ENCODE results near the gene PUM1.

Gene PUM1

GRCh38 chr1:31029026-31029425 lies 36.5 kb downstream of the PUM1 start:
- no peak for DNase-seq (ENCODE audit: low read depth in 3 of 3)

- no peak for DNase-seq (ENCODE audit: low read depth in 3 of 3)
Observed at GRCh38 chr1:31027693-31028526, 37.6 kb downstream of the PUM1 start.

- DNase-seq (ENCODE audit: low read depth in 3 of 3) = no peak
Observed at GRCh38 chr1:31022259-31022658, 43.3 kb downstream of the PUM1 start.

DNA sequence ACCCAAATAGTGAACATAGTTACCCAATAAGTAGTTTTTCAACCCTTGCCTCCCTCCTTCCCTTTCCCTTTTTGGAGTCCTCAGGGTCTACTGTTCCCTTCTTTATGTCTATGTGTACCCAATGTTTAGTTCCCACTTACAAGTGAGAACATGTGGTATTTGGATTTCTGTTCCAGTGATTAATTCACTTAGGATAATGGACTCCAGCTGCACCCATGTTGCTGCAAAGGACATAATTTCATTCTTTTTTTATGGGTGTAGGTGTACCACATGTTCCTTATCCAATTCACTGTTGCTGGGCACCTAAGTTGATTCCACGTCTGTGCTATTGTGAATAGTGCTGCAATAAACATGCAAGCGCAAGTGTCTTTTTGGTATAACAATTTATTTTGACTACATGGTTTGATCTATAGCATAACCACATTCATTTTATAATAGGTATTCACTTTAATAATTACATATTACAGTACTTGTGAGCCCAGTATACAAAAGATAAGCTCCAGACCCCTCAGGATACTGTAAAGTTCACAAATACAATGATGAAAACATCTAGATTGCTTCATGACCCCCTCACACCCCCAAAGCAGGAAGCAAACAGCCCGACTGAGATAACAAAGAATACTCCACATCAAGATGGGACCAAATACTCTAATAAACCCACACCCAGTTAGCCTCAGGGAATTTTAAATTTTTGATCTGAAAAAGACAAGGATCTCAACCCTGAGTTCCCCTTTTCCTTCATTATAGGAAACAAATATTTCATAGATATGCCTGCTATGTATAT lies 45.3 kb downstream of the PUM1 start:
- no peak for DNase-seq (ENCODE audit: low read depth in 3 of 3)

GRCh38 chr1:31019401-31019800 lies 46.1 kb downstream of the PUM1 start:
- no peak for DNase-seq (ENCODE audit: low read depth in 3 of 3)

- no peak for DNase-seq (ENCODE audit: low read depth in 3 of 3)
Observed at GRCh38 chr1:31016868-31017267, 48.6 kb downstream of the PUM1 start.

- DNase-seq (ENCODE audit: low read depth in 3 of 3) = no peak
Observed at GRCh38 chr1:31013187-31013864, 52.2 kb downstream of the PUM1 start.

DNA sequence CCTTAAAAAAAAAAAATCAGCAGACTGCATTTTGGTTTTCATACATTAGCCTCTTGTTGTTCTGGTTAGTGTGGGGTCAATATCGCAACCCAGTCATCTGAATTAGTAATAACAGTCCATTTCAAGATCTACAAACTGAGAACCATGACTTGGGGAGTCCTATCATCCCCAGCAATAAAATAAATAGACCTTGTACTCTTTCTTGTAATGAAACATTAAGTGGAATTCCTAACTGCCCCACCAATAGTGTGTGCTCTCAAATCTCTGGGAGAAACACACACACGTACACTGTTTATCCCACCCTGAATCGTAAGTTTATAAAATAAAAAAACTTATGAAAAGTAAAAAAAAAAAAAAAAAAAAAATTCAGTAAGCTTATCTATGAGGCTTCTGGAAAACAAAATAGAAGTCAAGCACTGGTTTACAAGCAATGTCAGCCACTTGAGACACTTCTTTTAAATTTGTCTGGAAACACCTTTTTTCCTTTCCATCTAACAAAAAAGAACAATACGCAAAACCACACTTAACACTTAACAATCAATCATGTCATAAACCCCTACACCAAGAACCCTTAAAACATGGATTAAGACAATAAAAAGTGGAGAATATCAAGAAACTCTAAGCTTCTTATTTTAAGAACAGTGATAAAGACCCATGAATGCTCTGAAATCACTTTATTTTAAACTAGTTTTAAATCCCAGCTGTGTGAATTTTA lies 53.1 kb downstream of the PUM1 start:
- no peak for DNase-seq (ENCODE audit: low read depth in 3 of 3)

- no peak for DNase-seq (ENCODE audit: low read depth in 3 of 3)
Observed at GRCh38 chr1:31011719-31012118, 53.8 kb downstream of the PUM1 start.

GRCh38 chr1:31010086-31010989 lies 55.2 kb downstream of the PUM1 start:
- DNase-seq (ENCODE audit: low read depth in 3 of 3) = peak in 2 of 3 experiments; percentile 5 to 17

GRCh38 chr1:31007462-31007991 lies 58.0 kb downstream of the PUM1 start:
- no peak for DNase-seq (ENCODE audit: low read depth in 3 of 3)

DNA sequence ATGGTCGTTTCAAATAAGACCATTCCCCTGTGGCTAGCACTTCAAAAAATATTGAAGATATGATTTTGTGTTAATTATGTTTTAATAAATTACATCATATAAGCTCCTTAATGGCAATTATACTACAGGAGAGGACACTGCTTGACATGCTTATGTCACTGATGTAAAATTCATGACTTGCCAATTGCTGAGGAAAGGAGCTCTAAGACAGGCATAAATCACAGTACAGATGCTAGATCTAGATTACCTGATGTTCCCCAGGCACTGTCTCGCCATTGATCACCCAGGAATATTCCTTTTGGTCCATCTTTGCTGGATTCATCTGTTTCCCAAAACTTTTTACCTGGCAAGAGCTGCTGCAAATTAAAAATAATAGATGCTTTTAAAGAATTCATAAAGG lies 58.8 kb downstream of the PUM1 start:
- DNase-seq (ENCODE audit: low read depth in 3 of 3) = no peak

DNA sequence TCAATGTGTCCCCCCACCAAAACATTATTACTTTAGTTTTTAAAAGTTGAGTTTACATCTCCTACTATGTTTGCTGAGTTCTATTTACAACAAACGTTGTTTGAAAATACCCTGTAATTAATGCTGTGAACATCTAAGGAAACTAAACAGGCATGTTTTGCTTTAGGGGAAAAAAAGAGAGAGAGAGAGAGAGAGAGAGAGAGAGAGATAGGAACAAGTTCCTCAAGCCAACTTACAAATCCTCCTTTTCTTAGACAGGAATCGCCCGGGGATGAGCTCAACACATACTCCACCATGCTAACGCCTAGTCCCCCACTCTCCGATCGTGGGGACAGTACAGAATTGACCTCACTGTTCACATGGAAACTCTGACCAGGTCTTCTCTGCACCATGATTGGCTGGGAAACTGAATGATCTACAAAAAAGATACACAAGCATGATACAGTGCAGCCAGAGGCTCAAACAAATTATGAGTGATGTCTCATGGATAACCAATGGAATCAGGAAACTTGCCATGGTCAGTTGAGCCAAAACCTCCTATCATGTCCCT lies 59.8 kb downstream of the PUM1 start:
- DNase-seq (ENCODE audit: low read depth in 3 of 3) = no peak

DNA sequence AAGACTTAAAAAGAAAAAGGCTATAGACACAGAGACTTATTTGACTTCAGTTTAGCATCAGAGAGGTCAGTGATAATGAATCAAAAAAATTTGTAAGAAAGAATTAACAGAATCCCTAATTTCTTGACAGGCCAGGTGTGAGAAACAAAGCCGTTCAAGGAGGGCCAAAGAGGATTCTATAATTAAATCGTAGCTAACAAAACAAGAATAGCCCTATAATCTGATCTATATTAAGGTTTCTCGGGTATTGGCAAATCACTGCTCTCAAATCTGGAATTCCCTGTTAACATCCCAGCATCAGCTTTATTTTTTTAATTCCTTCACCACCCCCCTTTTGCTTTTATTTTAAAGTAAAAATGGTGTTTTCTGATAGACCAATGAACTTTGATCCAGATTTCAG lies 60.3 kb downstream of the PUM1 start:
- DNase-seq (ENCODE audit: low read depth in 3 of 3) = no peak

DNA sequence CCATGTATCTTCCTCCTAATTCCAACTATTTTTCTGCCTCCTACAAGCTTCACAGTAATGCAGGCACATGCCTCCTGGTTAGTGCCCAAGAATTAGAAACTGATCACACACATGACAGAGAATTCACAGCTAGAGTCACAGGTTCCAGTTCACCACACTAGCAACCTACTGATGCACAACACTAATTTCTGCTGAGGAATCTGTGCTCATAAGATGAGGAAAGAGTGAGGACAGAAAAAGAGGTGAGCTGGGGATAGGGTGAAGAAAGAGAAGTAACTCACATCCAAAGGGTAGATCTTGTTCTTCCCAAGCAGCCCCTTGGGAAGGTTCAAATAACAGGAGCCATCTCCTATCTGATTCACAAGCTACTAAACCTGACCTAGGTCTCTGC lies 61.3 kb downstream of the PUM1 start:
- no peak for DNase-seq (ENCODE audit: low read depth in 3 of 3)

GRCh38 chr1:31003613-31004230 lies 61.8 kb downstream of the PUM1 start:
- DNase-seq (ENCODE audit: low read depth in 3 of 3) = no peak

- no peak for DNase-seq (ENCODE audit: low read depth in 3 of 3)
Observed at GRCh38 chr1:31000301-31000700, 65.2 kb downstream of the PUM1 start.

DNA sequence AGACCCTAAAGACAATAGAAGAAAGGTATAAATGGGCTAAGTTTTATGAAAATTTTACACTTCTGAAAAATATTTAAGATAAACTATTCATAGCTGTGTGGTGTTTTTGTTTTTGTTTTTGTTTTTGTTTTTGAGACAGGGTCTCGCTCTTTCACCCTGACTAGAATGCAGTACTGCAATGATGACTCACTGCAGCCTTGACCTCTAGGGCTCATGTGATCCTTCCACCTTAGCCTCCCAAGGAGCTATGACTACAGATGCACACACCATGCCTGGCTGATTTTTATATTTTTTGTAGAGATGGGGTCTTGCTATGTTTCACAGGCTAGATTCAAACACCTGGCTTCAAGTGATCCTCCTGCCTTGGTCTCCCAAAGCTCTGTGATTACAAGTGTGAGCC lies 66.6 kb downstream of the PUM1 start:
- DNase-seq (ENCODE audit: low read depth in 3 of 3) = no peak

DNA sequence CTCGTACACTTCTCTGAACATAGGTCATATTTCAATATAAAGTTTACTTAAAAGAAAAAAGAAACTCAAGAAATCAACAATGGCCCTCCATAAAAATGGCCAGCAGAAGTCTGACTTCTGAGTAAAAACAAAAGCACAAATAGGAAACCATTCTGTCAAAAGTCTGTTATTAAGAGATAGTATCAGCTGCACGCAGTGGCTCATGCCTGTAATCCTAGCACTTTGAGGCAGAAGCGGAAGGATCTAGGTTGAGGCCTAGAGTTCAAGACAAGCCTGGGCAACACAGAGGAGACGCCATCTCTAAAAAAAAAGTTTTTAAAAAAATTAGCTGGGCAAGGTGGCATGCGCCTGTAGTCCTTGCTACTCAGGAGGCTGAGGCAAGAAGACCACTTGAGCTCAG lies 67.3 kb downstream of the PUM1 start:
- DNase-seq (ENCODE audit: low read depth in 3 of 3) = no peak
